ENCODE data around the gene KSR2.

GRCh38 chr12:117977373-117977772 lies 8.6 kb upstream of the KSR2 start:
- no peak for TF ChIP-seq CTCF (conservative IDR thresholded peaks at IDR 0.05)
- no peak for TF ChIP-seq EZH2 (IDR thresholded peaks at IDR 0.05; ENCODE audit: low read depth)
